GM04503 (cell line): ENCODE data around the gene EFCC1.

Experiments
- DNase-seq: peaks from one replicate; pipeline ENCODE4 v3.0.0-alpha.2; 2012; ENCODE audit warnings: low read depth

Gene EFCC1

DNA sequence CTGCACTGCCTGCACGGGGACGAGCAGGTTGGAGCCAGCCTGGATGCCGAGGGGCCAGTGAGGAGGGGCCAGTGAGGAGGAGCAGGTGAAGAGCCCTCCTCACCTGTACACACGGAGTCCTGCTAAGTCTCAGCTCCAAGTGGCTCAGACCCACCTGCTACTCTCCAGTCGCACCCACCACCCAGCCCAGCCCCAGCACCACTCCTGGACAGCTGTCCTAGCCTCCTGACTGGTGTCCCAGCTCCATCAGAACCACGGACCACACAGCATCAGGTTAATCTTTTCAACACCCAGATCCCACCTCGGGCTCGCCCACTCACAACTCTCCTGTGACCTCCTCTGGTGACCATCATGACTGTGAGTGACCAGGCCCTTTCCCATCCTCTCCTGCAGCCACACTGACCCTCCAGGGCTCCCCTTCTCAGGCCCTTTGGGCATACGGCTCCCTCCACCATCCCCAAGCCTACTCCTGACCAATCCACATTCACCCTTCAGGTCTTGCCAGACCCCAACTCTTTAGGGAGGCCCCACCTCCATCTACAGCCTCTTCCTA lies 13.8 kb downstream of the EFCC1 start:
- no peak for DNase-seq

DNA sequence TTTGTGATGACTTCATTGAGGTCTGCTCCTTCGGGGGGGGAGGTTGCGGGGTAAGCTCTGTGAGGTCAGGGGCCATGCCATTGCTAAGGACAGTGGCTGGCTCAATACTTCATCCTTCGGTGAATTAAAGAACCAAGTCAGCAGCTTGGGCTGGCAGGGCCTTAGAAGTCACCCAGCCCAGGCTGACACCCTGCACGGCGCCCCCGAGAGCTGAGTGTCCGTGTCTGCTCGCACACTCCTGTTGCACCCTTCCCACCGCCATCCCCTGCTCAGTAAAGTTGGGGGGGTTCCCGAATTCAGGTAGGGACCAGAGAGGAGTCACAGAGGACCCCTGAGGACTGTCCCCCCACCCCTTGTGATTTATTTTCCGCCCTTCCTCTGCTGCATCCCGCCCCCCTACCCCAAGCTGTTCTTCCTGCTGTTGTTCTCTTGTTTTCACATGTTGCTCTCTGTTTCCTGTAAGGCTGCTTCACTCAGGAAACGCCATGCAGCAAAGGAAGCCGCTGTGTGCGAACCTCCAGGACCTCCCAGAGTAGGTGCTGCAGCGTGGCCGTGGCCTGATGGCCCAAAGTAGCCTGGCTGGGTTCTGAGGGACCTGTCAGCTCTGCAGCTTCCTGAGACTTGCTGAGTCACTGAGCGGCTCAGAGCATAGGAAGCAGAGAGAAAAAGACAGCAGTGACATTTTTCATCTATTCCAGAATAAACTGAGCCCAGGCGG lies 14.4 kb downstream of the EFCC1 start:
- DNase-seq, result no peak

- DNase-seq, result no peak
These were observed 15.2 kb downstream of the EFCC1 start for GRCh38 chr3:129016356-129016719.

DNA sequence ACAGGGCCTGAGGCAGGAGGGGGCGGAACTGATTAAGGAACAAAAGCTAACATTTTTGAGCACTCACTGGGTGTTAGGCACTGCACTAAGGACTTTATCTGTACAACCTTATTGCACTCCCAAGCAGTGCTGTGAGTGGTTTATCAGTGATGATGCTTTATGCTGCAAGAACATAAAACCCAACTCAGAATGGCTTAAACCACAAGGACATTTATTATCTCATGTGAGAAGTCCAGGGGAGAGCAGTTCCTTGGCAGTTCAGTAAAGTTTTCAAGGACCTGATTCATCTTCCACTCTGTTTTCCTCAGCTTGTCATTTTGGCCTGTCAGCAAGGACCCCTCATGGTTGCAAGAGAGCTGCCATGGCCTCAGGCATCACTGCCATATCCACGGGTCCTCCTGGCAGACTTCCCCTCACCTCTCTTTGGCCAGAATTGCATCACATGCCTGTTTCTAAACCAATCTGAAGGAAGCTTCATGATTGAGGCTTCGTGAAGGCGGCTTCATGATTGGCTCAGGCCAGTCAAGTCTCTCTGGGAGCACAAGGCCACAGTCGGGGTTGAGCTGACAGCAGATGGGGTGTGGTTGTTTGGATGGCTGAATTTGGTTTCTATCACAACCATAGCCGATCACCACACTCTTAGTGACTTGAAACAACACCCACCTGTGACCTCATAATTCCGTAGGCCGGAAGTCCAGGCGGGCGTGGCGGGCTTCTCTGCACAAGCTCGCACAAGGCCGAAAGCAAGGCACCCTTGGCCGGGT lies 15.8 kb downstream of the EFCC1 start:
- DNase-seq, result no peak

- DNase-seq, result no peak
These were observed 16.4 kb downstream of the EFCC1 start for GRCh38 chr3:129017484-129017899.

DNA sequence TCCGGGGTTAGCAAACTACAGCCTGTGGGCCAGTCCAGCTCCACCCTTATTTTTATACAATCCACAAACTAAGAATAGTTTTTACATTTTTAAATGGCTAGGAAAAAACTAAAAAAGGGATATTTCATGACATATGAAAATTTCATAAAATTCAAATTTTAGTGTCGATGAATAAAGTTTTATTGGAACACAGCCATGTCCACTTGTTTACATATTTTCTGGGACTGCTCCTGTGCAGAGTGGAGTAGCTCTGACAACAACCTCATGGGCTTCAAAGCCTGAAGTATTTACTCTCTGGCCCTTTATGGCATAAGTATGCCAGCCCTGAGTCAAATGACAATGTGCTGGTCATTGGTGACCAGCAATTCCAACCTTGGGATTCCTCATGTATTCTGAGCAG lies 17.2 kb downstream of the EFCC1 start:
- DNase-seq, result no peak

- DNase-seq, result no peak
These were observed 17.6 kb downstream of the EFCC1 start for GRCh38 chr3:129018751-129019150.

- no peak for DNase-seq
These were observed 18.2 kb downstream of the EFCC1 start for GRCh38 chr3:129019266-129019665.

DNA sequence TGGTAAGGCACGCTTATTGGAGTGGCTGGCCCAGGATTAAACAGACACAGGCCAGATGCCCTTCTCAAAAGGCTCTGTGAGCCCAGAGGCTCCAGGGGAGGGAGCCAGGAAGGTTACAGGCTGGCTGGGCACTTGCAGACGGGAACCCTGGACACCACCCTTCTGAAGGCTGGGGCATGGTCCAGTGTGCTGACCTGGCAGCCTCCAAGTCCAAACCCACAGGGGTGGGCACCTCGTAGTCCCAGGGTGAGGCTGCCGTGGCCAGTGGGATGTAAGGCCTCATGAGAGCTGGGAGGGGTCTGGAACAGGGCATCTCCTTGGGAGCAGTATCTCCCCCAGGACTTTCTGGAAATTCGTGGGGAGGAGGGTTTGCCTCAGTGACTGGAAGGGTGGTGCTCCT lies 19.6 kb downstream of the EFCC1 start:
- DNase-seq, result no peak

DNA sequence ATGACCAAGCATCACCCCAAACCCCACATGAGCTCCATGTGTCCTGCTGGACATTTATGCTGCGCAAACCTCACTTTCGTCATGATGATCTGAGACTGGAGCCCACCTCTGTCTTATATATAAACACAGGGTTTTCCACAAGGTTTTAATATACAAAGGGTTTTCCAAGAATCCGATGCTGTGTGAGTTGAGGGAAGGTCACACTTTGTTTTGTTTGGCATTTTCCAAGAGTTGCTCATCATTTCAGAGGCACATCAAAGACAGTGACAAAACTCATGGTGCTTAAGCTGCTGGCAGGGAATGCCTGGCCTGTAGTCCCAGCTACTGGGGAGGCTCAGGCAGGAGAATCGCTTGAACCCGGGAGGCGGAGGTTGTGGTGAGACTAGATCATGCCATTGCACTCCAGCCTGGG lies 20.0 kb downstream of the EFCC1 start:
- DNase-seq, result no peak

GRCh38 chr3:129022114-129023007 lies 21.3 kb downstream of the EFCC1 start:
- DNase-seq, result no peak

DNA sequence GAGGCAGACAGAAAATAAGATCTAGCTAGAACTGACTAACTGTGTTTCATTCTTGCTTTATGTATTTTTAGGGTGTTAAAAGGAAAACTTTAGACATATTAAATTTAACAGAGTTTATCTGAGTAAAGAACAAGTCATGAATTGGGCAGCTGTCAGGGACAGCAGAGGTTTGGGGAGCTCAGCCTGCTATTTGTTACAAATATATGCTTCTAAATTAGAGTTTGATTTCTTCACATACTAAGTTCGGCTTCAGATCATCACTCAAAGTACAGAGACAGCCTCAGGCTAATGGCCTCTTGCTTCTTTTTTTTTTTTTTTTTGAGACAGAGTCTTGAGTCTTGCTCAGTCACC lies 21.9 kb downstream of the EFCC1 start:
- DNase-seq, result no peak

DNA sequence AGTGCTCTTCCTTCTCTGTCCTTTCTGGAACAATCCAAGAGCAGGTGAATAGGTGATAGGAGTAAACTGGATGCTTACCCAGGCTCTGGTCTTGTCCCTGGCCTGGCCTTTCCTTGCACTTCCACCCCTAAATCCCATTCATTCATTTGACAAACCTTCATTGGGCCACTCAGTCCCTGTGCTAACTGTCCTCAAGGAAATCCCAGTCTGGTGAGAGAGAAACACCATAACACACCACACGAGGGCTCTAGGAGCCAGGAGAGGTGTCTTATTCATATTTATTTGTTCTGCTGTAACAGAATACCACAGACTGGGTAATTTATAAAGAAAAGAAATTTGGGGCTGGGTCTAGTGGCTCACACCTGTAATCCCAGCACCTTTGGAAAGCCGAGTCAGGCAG lies 22.8 kb downstream of the EFCC1 start:
- DNase-seq, result no peak

GRCh38 chr3:129025108-129025507 lies 24.0 kb downstream of the EFCC1 start:
- DNase-seq, result no peak

- no peak for DNase-seq
These were observed 24.8 kb downstream of the EFCC1 start for GRCh38 chr3:129025691-129026435.

DNA sequence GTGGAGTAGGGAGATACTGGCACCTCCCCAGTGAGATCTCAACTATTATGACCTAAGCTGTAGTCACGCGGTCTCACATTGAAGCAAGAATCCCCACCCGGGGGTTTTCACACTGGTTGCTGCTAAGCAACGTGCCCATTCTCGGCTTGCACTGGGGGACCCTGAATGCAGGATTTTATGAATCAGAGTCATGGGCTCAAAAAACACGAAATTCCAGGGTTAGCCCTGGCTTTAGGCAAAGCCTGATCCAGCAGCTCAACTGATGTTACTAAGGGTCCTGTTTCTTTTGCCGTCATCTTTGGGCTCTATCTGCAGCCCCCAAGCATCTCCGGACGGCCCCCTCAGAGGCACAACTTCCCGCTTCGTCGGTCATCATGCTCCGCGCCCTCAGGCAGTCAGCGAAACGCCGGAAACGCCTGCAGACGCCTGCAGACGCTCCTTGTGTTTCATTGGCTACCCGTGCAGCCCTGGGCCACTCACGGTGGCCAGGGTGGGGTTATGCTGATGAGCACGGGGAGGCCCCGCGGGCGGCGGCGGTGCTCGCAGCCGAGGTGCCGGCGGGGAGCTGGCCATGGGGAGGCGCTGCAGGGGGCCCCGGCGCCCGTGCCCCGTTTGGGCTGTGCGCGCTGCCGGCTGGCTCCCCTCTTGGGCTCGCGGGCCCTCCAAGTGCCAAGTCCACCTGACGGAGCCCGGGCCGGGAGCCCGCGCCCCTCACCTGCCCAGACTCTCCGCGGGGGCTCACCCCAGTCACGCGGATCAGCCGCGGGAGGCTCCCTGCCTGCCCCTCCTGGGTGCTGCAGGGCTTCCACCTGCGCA lies 25.8 kb downstream of the EFCC1 start:
- no peak for DNase-seq

- no peak for DNase-seq
These were observed 26.4 kb downstream of the EFCC1 start for GRCh38 chr3:129027544-129027880.

DNA sequence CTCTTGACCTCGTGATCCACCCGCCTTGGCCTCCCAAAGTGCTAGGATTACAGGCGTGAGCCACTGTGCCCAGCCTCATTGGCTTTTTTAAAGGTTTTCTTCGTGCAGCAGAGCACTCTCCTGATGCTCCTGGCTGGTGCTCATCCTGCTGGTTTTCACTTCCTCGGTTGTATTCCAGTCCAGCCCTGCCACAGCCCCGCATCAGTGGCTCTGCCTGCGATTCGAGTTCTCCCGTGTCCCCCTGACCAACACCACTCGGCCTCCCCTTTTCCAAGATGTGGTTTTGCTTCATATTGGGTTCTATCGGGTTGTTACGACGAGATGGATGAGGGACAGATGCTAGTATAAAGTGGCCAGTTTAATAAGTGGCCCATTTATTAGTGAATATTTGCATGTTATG lies 27.8 kb downstream of the EFCC1 start:
- DNase-seq, result no peak

GRCh38 chr3:129030611-129031010 lies 29.5 kb downstream of the EFCC1 start:
- DNase-seq, result no peak

GRCh38 chr3:129031476-129032215 lies 30.5 kb downstream of the EFCC1 start:
- DNase-seq, result no peak
